ENCODE measurements around the gene CLBA1.

- TF ChIP-seq, protein P1, sequence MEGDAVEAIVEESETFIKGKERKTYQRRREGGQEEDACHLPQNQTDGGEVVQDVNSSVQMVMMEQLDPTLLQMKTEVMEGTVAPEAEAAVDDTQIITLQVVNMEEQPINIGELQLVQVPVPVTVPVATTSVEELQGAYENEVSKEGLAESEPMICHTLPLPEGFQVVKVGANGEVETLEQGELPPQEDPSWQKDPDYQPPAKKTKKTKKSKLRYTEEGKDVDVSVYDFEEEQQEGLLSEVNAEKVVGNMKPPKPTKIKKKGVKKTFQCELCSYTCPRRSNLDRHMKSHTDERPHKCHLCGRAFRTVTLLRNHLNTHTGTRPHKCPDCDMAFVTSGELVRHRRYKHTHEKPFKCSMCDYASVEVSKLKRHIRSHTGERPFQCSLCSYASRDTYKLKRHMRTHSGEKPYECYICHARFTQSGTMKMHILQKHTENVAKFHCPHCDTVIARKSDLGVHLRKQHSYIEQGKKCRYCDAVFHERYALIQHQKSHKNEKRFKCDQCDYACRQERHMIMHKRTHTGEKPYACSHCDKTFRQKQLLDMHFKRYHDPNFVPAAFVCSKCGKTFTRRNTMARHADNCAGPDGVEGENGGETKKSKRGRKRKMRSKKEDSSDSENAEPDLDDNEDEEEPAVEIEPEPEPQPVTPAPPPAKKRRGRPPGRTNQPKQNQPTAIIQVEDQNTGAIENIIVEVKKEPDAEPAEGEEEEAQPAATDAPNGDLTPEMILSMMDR (IDR thresholded peaks at IDR 0.05; ENCODE audit: low read length), result no peak
- TF ChIP-seq EZH2phosphoT487 (IDR thresholded peaks at IDR 0.05; ENCODE audit: low read length) (no peak), EZH2 (optimal IDR thresholded peaks at IDR 0.05; ENCODE audit: low read depth, low read length) (no peak)
Observed at GRCh38 chr14:104985675-104986486, at the start of gene CLBA1.

All from MM.1S (cell line).